A549 (cell line): ENCODE data around the gene KEL. TPM values are rescaled to one million over a fixed set of nuclear protein-coding genes. Genes with fewer than 3 reads are reported as not detected.

Source experiments
- ATAC-seq, 2 experiments: fragments of 200-7000 bp in 1 of 2; fragments of >200 bp in 1 of 2; cut with Nextera tagmentation in 1 of 2; cut with Tn5 transposase in 1 of 2; 3 replicates each; pipeline versions ENCODE4 v1.8.0 to v1.9.1; 2018 to 2020; ENCODE audit warnings: mild to moderate bottlenecking in 1 of 2, moderate library complexity in 1 of 2
- CTCF ChIA-PET: fragments of 300-600 bp; sonication (Branson Sonifier 250); formaldehyde crosslinking; extraction: SDS; loops from one replicate; lab custom pipeline; 2021; ENCODE audit warnings: antibody characterized with exemption, inconsistent platforms; lab: Yijun Ruan, JAX
- POLR2A ChIA-PET: fragments of 350-600 bp; formaldehyde crosslinking; extraction: SDS; loops from one replicate; lab custom pipeline; 2021; ENCODE audit warnings: antibody characterized with exemption, inconsistent platforms; lab: Yijun Ruan, JAX
- DNase-seq, 2 experiments: peaks; one replicate each; pipeline versions ENCODE4 v3.0.0 to v3.0.0-alpha.2; 2011 to 2016; ENCODE audit warnings: low read depth in 1 of 2, low spot score in 1 of 2
- FAIRE-seq: peaks from 2 replicates; lab custom pipeline; 2011; peaks lifted over from hg19 to GRCh38; lab: Jason Lieb, UNC
- H3K27ac ChIP-seq, 2 experiments: fragments of >200 bp; sonication (Bioruptor Twin); formaldehyde crosslinking; 3 replicates each; pipeline ENCODE4 v1.5.1; 2016 to 2017
- H3K4me1 ChIP-seq: fragments of >200 bp; sonication (Bioruptor Twin); formaldehyde crosslinking; 3 replicates; pipeline ENCODE4 v1.6.1; 2016
- H3K4me2 ChIP-seq: fragments of >200 bp; sonication (Bioruptor Twin); formaldehyde crosslinking; 3 replicates; pipeline ENCODE4 v1.6.1; 2016
- H3K4me3 ChIP-seq: fragments of >200 bp; sonication (Bioruptor Twin); formaldehyde crosslinking; 3 replicates; pipeline ENCODE4 v1.5.1; 2016
- H3K9me3 ChIP-seq: fragments of >200 bp; sonication (Bioruptor Twin); formaldehyde crosslinking; 3 replicates; pipeline ENCODE4 v1.6.1; 2016
- ATOH8 ChIP-seq: fragments of 250-450 bp; sonication (Bioruptor Pico); IDR thresholded peaks from 2 replicates; pipeline ENCODE4 v1.5.0; 2020; ENCODE audit warnings: low read depth, mild to moderate bottlenecking, moderate library complexity
- CBX8 ChIP-seq: fragments of 200-600 bp; sonication (generic); IDR thresholded peaks from 2 replicates; pipeline ENCODE4 v1.6.1; 2016
- E2F6 ChIP-seq: IDR thresholded peaks from 2 replicates; pipeline ENCODE4 v1.6.1; 2012; ENCODE audit warnings: low read depth, borderline replicate concordance
- EHF ChIP-seq: fragments of 250-450 bp; sonication (Bioruptor Pico); IDR thresholded peaks from 2 replicates; pipeline ENCODE4 v1.5.0; 2020; ENCODE audit warnings: mild to moderate bottlenecking
- EHMT2 ChIP-seq: fragments of 200-600 bp; sonication (generic); IDR thresholded peaks from 2 replicates; pipeline ENCODE4 v1.6.1; 2016; ENCODE audit warnings: antibody characterized with exemption, low read depth, mild to moderate bottlenecking, moderate library complexity
- EP300 ChIP-seq, 2 experiments: fragments of >200 bp; sonication (Bioruptor Twin); formaldehyde crosslinking; IDR thresholded peaks; 2 replicates in 1 of 2; 3 replicates in 1 of 2; pipeline ENCODE4 v1.6.1; 2016 to 2017
- ESRRA ChIP-seq: fragments of 150-350 bp; IDR thresholded peaks from 2 replicates; pipeline ENCODE4 v1.6.1; 2014; ENCODE audit warnings: mild to moderate bottlenecking, low read length, borderline replicate concordance
- FOSL2 ChIP-seq, 2 experiments: fragments of 450-650 bp in 1 of 2; fragments of >200 bp in 1 of 2; sonication (Bioruptor Twin) in 1 of 2; formaldehyde crosslinking; IDR thresholded peaks; 2 replicates each; pipeline versions ENCODE4 v1.5.0 to v1.6.1; 2016 to 2020; ENCODE audit warnings: mild to moderate bottlenecking in 1 of 2, moderate library complexity in 1 of 2
- FOXS1 ChIP-seq: fragments of 250-450 bp; sonication (Bioruptor Pico); IDR thresholded peaks from 2 replicates; pipeline ENCODE4 v1.5.0; 2020; ENCODE audit warnings: mild to moderate bottlenecking, moderate library complexity
- HOXB13 ChIP-seq: fragments of 250-450 bp; sonication (Bioruptor Pico); IDR thresholded peaks from 2 replicates; pipeline ENCODE4 v1.5.0; 2020; ENCODE audit warnings: low read depth, mild to moderate bottlenecking, moderate library complexity
- HOXB5 ChIP-seq: fragments of 250-450 bp; sonication (Bioruptor Pico); IDR thresholded peaks from 2 replicates; pipeline ENCODE4 v1.5.0; 2020; ENCODE audit warnings: mild to moderate bottlenecking, moderate library complexity
- JUN ChIP-seq, 2 experiments: fragments of >200 bp; sonication (Bioruptor Twin); formaldehyde crosslinking; IDR thresholded peaks; 2 replicates in 1 of 2; 3 replicates in 1 of 2; pipeline ENCODE4 v1.6.1; 2016 to 2017
- MAFK ChIP-seq: fragments of 450-650 bp; IDR thresholded peaks from 2 replicates; pipeline ENCODE4 v1.6.1; 2014; ENCODE audit not compliant: partially characterized antibody
- MAX ChIP-seq: IDR thresholded peaks from 2 replicates; pipeline ENCODE4 v1.6.1; 2012
- MYC ChIP-seq: IDR thresholded peaks from 2 replicates; pipeline ENCODE4 v1.6.1; 2012; ENCODE audit warnings: mild to moderate bottlenecking, inconsistent platforms, low read length, improper control_type of control experiment, borderline replicate concordance
- NPAS2 ChIP-seq: fragments of 250-450 bp; sonication (Bioruptor Pico); IDR thresholded peaks from 2 replicates; pipeline ENCODE4 v1.8.0; 2022; ENCODE audit warnings: mild to moderate bottlenecking, moderate library complexity, borderline replicate concordance
- NR3C1 ChIP-seq: fragments of >200 bp; sonication (Bioruptor Twin); formaldehyde crosslinking; IDR thresholded peaks from 3 replicates; pipeline ENCODE4 v1.6.1; 2017
- RAD21 ChIP-seq, 2 experiments: fragments of >200 bp in 1 of 2; sonication (Bioruptor Twin) in 1 of 2; formaldehyde crosslinking in 1 of 2; IDR thresholded peaks in 1 of 2; conservative IDR thresholded peaks in 1 of 2; 2 replicates in 1 of 2; 3 replicates in 1 of 2; pipeline ENCODE4 v1.6.1; 2012 to 2018; ENCODE audit warnings: inconsistent platforms in 1 of 2
- REST ChIP-seq: fragments of 200-600 bp; sonication (generic); IDR thresholded peaks from 2 replicates; pipeline ENCODE4 v1.6.1; 2016; ENCODE audit warnings: antibody characterized with exemption, mild to moderate bottlenecking, moderate library complexity
- RNF2 ChIP-seq: fragments of 200-600 bp; sonication (generic); IDR thresholded peaks from 2 replicates; pipeline ENCODE4 v1.6.1; 2016; ENCODE audit warnings: low read depth, mild to moderate bottlenecking, antibody characterized with exemption, moderate library complexity, borderline replicate concordance
- ZC3H11A ChIP-seq: fragments of 450-650 bp; IDR thresholded peaks from 2 replicates; pipeline ENCODE4 v1.6.1; 2014; ENCODE audit warnings: antibody characterized with exemption, mild to moderate bottlenecking
- ZFP36 ChIP-seq: fragments of 450-650 bp; IDR thresholded peaks from 2 replicates; pipeline ENCODE4 v1.6.1; 2014; ENCODE audit warnings: borderline replicate concordance; ENCODE audit not compliant: partially characterized antibody
- ZNF302 ChIP-seq: fragments of 250-450 bp; sonication (Bioruptor Pico); IDR thresholded peaks from 2 replicates; pipeline ENCODE4 v1.9.0; 2021; ENCODE audit warnings: inconsistent platforms, mild to moderate bottlenecking, moderate library complexity
- ZSCAN20 ChIP-seq: fragments of 250-450 bp; sonication (Bioruptor Pico); IDR thresholded peaks from 2 replicates; pipeline ENCODE4 v1.8.0; 2022; ENCODE audit warnings: mild to moderate bottlenecking, moderate library complexity
- WGBS: methylation state at CpG from one replicate; pipeline ENCODE4 v1.1.6; 2017; ENCODE audit errors: missing lambda C conversion rate; 5-methylcytosine and 5-hydroxymethylcytosine counted together
- polyA plus RNA-seq, 4 experiments: library from polyadenylated mRNA; depleted of rRNA in 3 of 4; stranded (reverse); fragments of >200 nt; fragmentation: RNase III in 1 of 4; extraction: RNeasy Plus Mini Kit Qiagen cat#74134 plus additional on column Dnase treatment in 1 of 4; gene quantifications; 2 replicates in 3 of 4; 3 replicates in 1 of 4; pipeline ENCODE4 v1.2.3, GENCODE V29; 2011 to 2017

Gene KEL
- polyA plus RNA-seq, 2 of the 4 experiments (the other 2 are of a cell fraction): 0.14 TPM; not detected in 1

GRCh38 chr7:142942746-142943145 is 19.4 kb downstream of the KEL start:
- no peaks in the 10 kb centered on the region for H3K9me3 ChIP-seq
- no peak overlapping the region for H3K4me3 ChIP-seq
- ATAC-seq (no peak), FAIRE-seq (no peak), DNase-seq (no peak)
- no peaks in the 10 kb centered on the region for H3K4me1 ChIP-seq
- no peak for TF ChIP-seq EP300 (IDR thresholded peaks at IDR 0.05)
- TF ChIP-seq MAFK: no peak
- TF ChIP-seq ZSCAN20 (CRISPR knock-in tag): no peak
- TF ChIP-seq NR3C1: no peak
- TF ChIP-seq ZC3H11A: no peak
- no peak for TF ChIP-seq ESRRA
- ChIA-PET POLR2A (no interaction called here), CTCF (no interaction called here)
- H3K4me2 ChIP-seq: no peak overlapping the region
- WGBS: 25% methylated on average over 6 of the region's 6 CpGs
- no peak overlapping the region for H3K27ac ChIP-seq

- FAIRE-seq: no peak
- H3K4me3 ChIP-seq: no peak overlapping the region
- ChIA-PET POLR2A (no interaction called here), CTCF (no interaction called here)
- H3K4me2 ChIP-seq: no peak overlapping the region
- no peak overlapping the region for H3K27ac ChIP-seq
- no peak for TF ChIP-seq JUN (IDR thresholded peaks at IDR 0.05)
- no peaks in the 10 kb centered on the region for H3K4me1 ChIP-seq
- no peaks in the 10 kb centered on the region for H3K9me3 ChIP-seq
- WGBS: 20% methylated on average over 7 of the region's 7 CpGs
- DNase-seq: no peak
- no peak for ATAC-seq
Observed at GRCh38 chr7:142941541-142941940, 20.6 kb downstream of the KEL start.

GRCh38 chr7:142940966-142941535 is 21.1 kb downstream of the KEL start:
- CTCF ChIA-PET: interaction anchor here (1.2 kb wide), 1 partner anchor 21 kb away, joined by 3 read pairs; no protein-coding TSS in a partner anchor
- ATAC-seq (no peak), FAIRE-seq (no peak), DNase-seq (no peak)
- WGBS: 21% methylated on average over 9 of the region's 10 CpGs
- TF ChIP-seq NPAS2 (CRISPR knock-in tag): no peak
- TF ChIP-seq E2F6: no peak
- TF ChIP-seq HOXB5 (CRISPR knock-in tag): no peak
- no peak for TF ChIP-seq ZFP36
- no peak for TF ChIP-seq FOSL2 (IDR thresholded peaks at IDR 0.05)
- no peak for TF ChIP-seq FOSL2 (CRISPR knock-in tag; IDR thresholded peaks at IDR 0.05)
- no peak for TF ChIP-seq ATOH8 (CRISPR knock-in tag)
- H3K27ac ChIP-seq: no peak overlapping the region
- H3K9me3 ChIP-seq: no peaks in the 10 kb centered on the region
- no peaks in the 10 kb centered on the region for H3K4me1 ChIP-seq
- no peak overlapping the region for H3K4me2 ChIP-seq
- POLR2A ChIA-PET: no interaction called here
- H3K4me3 ChIP-seq: no peak overlapping the region

GRCh38 chr7:142939226-142939910 is 22.8 kb downstream of the KEL start, which contains the start of gene LLCFC1:
Gene LLCFC1 (plus strand): TSS chr7:142939484. CDS start chr7:142939622, 138 bp downstream.
- 27% methylated on average over 10 of the region's 10 CpGs for WGBS
- ATAC-seq (peak in 1 of 2 experiments; percentile 75; a peak in 3 of 6 replicates), FAIRE-seq (no peak)
- TF ChIP-seq EHF (CRISPR knock-in tag): no peak
- TF ChIP-seq REST: no peak
- no peak for TF ChIP-seq RNF2
- TF ChIP-seq HOXB13: no peak
- TF ChIP-seq ZNF302 (CRISPR knock-in tag): no peak
- TF ChIP-seq ATOH8 (CRISPR knock-in tag): no peak
- TF ChIP-seq RAD21 (conservative IDR thresholded peaks at IDR 0.05 in 1 of 2, IDR thresholded peaks at IDR 0.05 in 1 of 2): no peak
- TF ChIP-seq MAX: no peak
- TF ChIP-seq EHMT2: no peak
- TF ChIP-seq CBX8: no peak
- TF ChIP-seq MYC: no peak
- TF ChIP-seq ZSCAN20 (CRISPR knock-in tag): no peak
- no peak for TF ChIP-seq FOXS1 (CRISPR knock-in tag)

More at GRCh38 chr7:142939226-142939910, 22.8 kb downstream of the KEL start, which contains the start of gene LLCFC1:
- ChIA-PET POLR2A (no interaction called here), CTCF (no interaction called here)
- H3K4me2 ChIP-seq: no peak within 1 kb of the TSS
- DNase-seq: peak; percentile 9 to 46
- no peak within 1 kb of the TSS for H3K27ac ChIP-seq
- H3K4me1 ChIP-seq: no peaks in the 10 kb centered on the region
- H3K4me3 ChIP-seq: no peak within 1 kb of the TSS
- no peaks in the 10 kb centered on the region for H3K9me3 ChIP-seq
